Neuron (in vitro differentiated cells): Measurements from ENCODE around the gene MUC12.
"Not testable (repeated sequence)": the region's sequence is repeated elsewhere in the genome, so short reads cannot be mapped to it uniquely, and the experiment has no call there.

Experiments used
- H2AFZ ChIP-seq: one replicate; pipeline ENCODE4 v1.6.1; 2013; ENCODE audit warnings: low read depth, mild to moderate bottlenecking, inconsistent platforms, low read length, moderate library complexity
- H3K27me3 ChIP-seq: one replicate; pipeline ENCODE4 v1.6.1; 2013; ENCODE audit warnings: low read length; ENCODE audit not compliant: insufficient read depth
- H3K36me3 ChIP-seq: one replicate; pipeline ENCODE4 v1.6.1; 2013; ENCODE audit warnings: low read length; ENCODE audit not compliant: insufficient read depth
- H3K4me1 ChIP-seq: one replicate; pipeline ENCODE4 v1.6.1; 2013; ENCODE audit warnings: low read length; ENCODE audit not compliant: insufficient read depth
- H3K4me3 ChIP-seq: 2 replicates; pipeline ENCODE4 v1.5.1; 2013; ENCODE audit warnings: mild to moderate bottlenecking, low read length, moderate library complexity
- H3K9me3 ChIP-seq: one replicate; pipeline ENCODE4 v1.6.1; 2013; ENCODE audit warnings: low read length

Gene MUC12

GRCh38 chr7:100965723-100966541, 3.4 kb upstream of the MUC12 start:
- H3K4me1 ChIP-seq = no peaks in the 10 kb centered on the region
- no peak overlapping the region for H2AFZ ChIP-seq
- no peaks in the 10 kb centered on the region for H3K36me3 ChIP-seq
- no peak overlapping the region for H3K4me3 ChIP-seq
- H3K27me3 ChIP-seq = peaks cover 52% of the 10 kb centered on the region
- no peaks in the 10 kb centered on the region for H3K9me3 ChIP-seq

GRCh38 chr7:100966542-100967291, 2.6 kb upstream of the MUC12 start:
- H3K4me1 ChIP-seq = no peaks in the 10 kb centered on the region
- no peaks in the 10 kb centered on the region for H3K36me3 ChIP-seq
- no peak overlapping the region for H2AFZ ChIP-seq
- H3K9me3 ChIP-seq = no peaks in the 10 kb centered on the region
- H3K27me3 ChIP-seq = peaks cover 52% of the 10 kb centered on the region
- H3K4me3 ChIP-seq = no peak overlapping the region

DNA sequence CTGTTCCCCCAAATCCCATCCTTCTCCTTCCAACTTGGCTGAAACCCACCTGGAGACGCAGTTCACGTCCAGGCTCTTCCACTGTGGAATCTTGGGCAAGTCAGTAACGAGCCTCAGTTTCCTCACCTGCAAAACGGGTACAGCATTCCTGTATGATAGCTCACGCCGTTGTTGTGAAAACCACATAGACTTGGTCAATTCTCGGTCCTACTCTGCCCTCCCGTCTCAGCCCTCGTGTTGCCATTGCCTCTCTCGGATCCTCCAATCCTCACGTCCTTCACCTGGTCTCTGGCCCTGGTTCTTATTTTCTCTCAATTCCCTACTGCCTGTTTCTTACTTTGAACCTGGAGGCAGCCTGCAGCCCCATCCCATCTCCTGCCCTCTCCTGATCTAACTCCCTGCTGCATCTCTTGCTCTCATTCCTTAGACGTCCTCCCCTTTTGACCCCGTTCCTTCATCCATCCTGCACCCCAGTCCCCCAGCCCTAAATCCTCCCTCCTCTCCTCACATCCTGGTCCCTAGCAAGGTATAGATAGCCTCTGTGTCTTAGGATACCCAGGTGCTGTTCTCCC, 2.0 kb upstream of the MUC12 start:
- no peak overlapping the region for H2AFZ ChIP-seq
- peaks cover 52% of the 10 kb centered on the region for H3K27me3 ChIP-seq
- H3K36me3 ChIP-seq = no peaks in the 10 kb centered on the region
- no peaks in the 10 kb centered on the region for H3K4me1 ChIP-seq
- no peaks in the 10 kb centered on the region for H3K9me3 ChIP-seq
- no peak overlapping the region for H3K4me3 ChIP-seq

- Histone ChIP-seq H2AFZ (no peak overlapping the region), H3K36me3 (no peaks in the 10 kb centered on the region), H3K4me1 (no peaks in the 10 kb centered on the region), H3K27me3 (peaks cover 52% of the 10 kb centered on the region), H3K9me3 (no peaks in the 10 kb centered on the region), H3K4me3 (no peak overlapping the region)
Measured at GRCh38 chr7:100968031-100968430, 1.3 kb upstream of the MUC12 start.

DNA sequence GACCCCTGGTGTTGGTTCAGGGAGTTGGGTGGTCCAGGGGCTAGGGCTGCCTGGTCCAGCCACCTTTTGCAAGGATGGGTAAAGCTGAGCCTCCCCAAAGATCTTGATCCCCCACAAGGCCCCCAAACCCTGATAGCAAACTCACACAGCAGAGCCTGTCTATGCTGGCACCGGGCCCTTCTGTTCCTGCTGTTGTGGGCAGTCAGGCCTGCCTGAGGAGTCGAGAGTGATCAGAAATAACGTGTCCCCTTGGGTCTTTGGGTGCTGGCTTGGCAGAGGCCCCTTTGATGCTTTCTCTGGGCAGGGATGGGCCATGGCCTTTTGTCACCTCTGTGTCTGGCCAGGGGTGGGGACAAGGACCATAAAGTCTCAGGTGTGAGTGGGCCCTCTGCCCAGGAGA, 715 bp upstream of the MUC12 start:
- Histone ChIP-seq H3K36me3 (no peaks in the 10 kb centered on the region), H3K27me3 (peaks cover 52% of the 10 kb centered on the region), H3K9me3 (no peaks in the 10 kb centered on the region), H3K4me1 (no peaks in the 10 kb centered on the region), H3K4me3 (no peak overlapping the region), H2AFZ (no peak overlapping the region)

DNA sequence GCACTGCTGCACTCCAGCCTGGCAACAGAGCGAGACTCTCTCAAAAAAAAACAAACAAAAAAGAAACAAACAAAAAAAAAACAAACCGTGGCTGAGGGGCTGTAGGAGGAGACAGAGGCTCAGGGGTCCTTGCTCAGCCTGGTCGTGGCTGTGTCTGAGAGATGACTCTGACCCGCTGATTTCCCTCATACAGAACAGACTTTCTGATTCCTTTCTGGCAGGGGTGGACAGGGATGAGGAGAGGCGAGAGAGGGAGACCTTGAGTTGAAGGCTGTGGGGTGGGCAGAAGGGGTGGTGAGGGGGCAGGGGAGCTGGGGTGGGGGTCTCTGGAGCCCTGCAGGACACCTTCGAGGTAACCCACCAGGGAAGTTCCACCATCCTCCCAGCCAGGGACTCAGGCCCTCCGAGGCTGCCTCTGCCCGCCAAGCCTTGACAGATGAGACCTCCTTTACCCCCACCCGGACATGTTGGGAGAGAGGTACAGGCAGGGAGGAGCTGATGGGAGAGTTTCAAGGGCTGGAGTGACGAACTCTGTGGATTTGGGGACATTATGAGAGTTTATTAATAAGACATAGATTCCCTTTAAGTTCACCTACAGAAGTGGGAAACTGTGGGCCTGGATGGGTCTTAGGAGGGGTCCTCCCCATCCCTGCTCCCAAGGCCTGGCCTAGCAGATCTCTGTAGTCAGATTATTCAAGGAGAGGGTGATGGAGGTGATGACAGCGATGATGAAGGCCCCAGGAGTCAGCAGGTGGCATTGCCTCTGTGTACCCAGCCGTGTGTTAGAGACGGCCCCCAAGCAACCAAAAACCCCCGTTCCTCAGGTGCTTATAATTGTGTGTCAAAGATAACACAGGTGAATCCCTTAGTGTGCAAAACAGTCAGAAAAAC, 2.0 kb downstream of the MUC12 start:
- H2AFZ ChIP-seq = no peak overlapping the region
- no peaks in the 10 kb centered on the region for H3K36me3 ChIP-seq
- H3K4me1 ChIP-seq = no peaks in the 10 kb centered on the region
- H3K27me3 ChIP-seq = peaks cover 34% of the 10 kb centered on the region
- H3K9me3 ChIP-seq = no peaks in the 10 kb centered on the region
- no peak overlapping the region for H3K4me3 ChIP-seq

- H2AFZ ChIP-seq = no peak overlapping the region
- H3K4me1 ChIP-seq = no peaks in the 10 kb centered on the region
- H3K36me3 ChIP-seq = no peaks in the 10 kb centered on the region
- no peaks in the 10 kb centered on the region for H3K9me3 ChIP-seq
- H3K4me3 ChIP-seq = no peak overlapping the region
- peaks cover 28% of the 10 kb centered on the region for H3K27me3 ChIP-seq
Measured at GRCh38 chr7:100972002-100972347, 2.6 kb downstream of the MUC12 start.

DNA sequence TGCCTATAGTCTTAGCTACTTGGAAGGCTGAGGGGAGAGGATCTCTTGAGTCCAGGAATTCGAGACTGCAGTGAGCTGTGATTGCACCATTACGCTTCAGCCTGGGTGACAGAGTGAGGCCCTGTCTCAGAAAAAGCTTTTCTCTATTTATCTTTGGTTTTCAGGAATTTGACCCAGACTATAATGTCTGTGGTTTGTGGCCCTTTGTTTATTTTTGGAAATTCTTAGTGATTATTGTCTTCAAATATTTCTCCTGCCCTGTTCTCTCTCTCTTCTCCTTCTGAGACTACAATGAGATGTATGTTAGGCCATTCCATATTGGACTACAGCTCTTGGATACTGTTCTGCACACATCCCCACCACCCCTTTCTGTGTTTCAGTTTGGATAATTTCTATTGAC, 4.7 kb downstream of the MUC12 start:
- H2AFZ ChIP-seq = no peak overlapping the region

GRCh38 chr7:100975371-100975821, 6.0 kb downstream of the MUC12 start:
- Histone ChIP-seq H3K36me3 (no peaks in the 10 kb centered on the region), H2AFZ (no peak overlapping the region), H3K9me3 (no peaks in the 10 kb centered on the region), H3K4me1 (no peaks in the 10 kb centered on the region), H3K27me3 (no peaks in the 10 kb centered on the region), H3K4me3 (no peak overlapping the region)

More for the DNA sequence above, 4.7 kb downstream of the MUC12 start:
- peaks cover 8% of the 10 kb centered on the region for H3K27me3 ChIP-seq
- no peaks in the 10 kb centered on the region for H3K4me1 ChIP-seq
- no peaks in the 10 kb centered on the region for H3K36me3 ChIP-seq
- H3K4me3 ChIP-seq = no peak overlapping the region
- no peaks in the 10 kb centered on the region for H3K9me3 ChIP-seq

GRCh38 chr7:100978300-100978699, 8.9 kb downstream of the MUC12 start:
- no peaks in the 10 kb centered on the region for H3K4me1 ChIP-seq
- no peaks in the 10 kb centered on the region for H3K9me3 ChIP-seq
- H3K4me3 ChIP-seq = no peak overlapping the region
- no peaks in the 10 kb centered on the region for H3K36me3 ChIP-seq
- H2AFZ ChIP-seq = no peak overlapping the region
- H3K27me3 ChIP-seq = no peaks in the 10 kb centered on the region

DNA sequence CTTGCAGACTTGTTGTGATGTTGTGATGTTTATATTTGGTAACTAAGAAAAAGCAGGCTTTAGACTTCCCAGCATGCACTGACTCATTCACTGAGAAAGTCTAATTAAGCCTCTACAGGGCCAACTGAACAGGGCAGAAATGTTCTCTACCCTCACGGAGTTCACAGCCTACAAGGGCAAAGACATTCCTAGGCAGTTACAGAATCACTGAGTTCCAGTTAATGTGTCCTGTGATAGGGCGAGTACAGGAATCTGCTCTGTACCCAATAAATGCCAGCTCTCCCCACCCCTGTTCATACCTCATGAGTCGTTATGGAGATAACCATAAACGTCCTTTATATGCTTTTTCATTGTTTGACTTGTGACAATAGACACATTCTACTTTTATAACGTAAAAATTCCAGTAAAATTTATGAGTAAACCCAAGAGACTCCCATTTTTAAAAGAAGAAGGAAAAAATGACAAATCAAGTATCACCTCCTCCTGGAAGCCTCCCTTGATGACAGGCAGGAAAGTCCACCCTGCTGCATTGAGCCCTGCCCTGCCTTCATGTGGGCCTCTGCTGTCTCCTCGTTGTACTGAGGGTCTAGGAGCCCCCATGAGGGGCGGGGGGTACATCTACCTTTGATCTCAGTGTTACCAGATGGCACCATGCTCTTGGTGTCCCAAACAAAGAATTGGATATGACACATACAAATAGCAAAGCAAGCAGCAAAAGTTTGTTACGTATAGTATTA, 14.3 kb downstream of the MUC12 start:
- no peaks in the 10 kb centered on the region for H3K27me3 ChIP-seq
- no peaks in the 10 kb centered on the region for H3K9me3 ChIP-seq
- no peak overlapping the region for H2AFZ ChIP-seq
- H3K4me1 ChIP-seq = no peaks in the 10 kb centered on the region
- H3K4me3 ChIP-seq = no peak overlapping the region
- H3K36me3 ChIP-seq = no peaks in the 10 kb centered on the region

DNA sequence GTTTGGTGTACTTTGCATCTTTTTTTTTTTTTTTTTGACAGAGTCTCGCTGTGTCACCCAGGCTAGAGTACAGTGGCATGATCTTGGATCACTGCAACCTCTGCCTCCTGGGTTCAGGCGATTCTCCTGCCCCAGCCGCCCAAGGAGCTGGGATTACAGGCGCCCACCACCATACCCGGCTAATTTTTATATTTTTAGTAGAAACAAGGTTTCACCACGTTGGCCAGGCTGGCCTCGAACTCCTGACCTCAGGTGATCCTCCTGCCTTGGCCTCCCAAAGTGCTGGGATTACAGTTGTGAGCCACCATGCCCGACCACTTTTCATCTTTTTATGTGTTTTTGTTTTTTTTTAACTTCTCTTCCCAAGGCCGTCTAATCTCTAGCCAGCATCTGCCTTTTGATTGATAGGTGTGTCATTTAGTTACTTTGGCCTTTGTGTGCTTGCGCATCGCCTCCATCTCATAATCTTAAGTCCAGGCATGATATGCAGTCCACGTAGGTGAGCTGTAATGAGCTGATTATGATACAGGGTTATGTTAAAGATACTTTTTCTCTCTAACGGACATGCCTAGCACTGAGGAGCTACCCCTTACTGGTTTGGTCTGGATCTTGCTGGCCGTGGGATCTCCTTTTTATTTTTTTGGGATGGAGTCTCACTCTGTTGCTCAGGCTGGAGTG, 15.0 kb downstream of the MUC12 start:
- H3K4me1 ChIP-seq, H2AFZ ChIP-seq, H3K9me3 ChIP-seq, H3K4me3 ChIP-seq, H3K27me3 ChIP-seq, H3K36me3 ChIP-seq: not testable (repeated sequence)
